CD8-positive, alpha-beta memory T cell (primary cell): ENCODE results near the gene SPSB3. TPM values are rescaled to one million over a fixed set of nuclear protein-coding genes. Genes with fewer than 3 reads are reported as not detected.

Source experiments
- CTCF ChIA-PET: fragments of 350-600 bp; sonication (Branson Sonifier 250); formaldehyde crosslinking; loops from one replicate; lab custom pipeline; 2021; ENCODE audit warnings: antibody characterized with exemption; lab: Charles Lee
- POLR2A ChIA-PET: fragments of 350-600 bp; sonication (Branson Sonifier 250); formaldehyde crosslinking; loops from one replicate; lab custom pipeline; 2021; ENCODE audit warnings: antibody characterized with exemption; lab: Charles Lee
- DNase-seq, 5 donors: peaks; one replicate each; pipeline versions ENCODE4 v3.0.0 to v3.0.0-alpha.2; 2020 to 2022; ENCODE audit warnings: mixed read lengths in 1 of 5
- H3K27ac ChIP-seq: one replicate; pipeline ENCODE4 v1.7.0; 2013; ENCODE audit warnings: low read depth, mild to moderate bottlenecking, low read length, moderate library complexity
- H3K27me3 ChIP-seq: 2 replicates; pipeline ENCODE4 v1.7.0; 2013; ENCODE audit warnings: low read length, mild to moderate bottlenecking; ENCODE audit not compliant: insufficient read depth, poor library complexity, severe bottlenecking
- H3K36me3 ChIP-seq: 2 replicates; pipeline ENCODE4 v1.7.0; 2013; ENCODE audit warnings: mild to moderate bottlenecking, low read length, moderate library complexity; ENCODE audit not compliant: insufficient read depth
- H3K4me1 ChIP-seq: 2 replicates; pipeline ENCODE4 v1.7.0; 2013; ENCODE audit warnings: mild to moderate bottlenecking, low read length, moderate library complexity; ENCODE audit not compliant: insufficient read depth
- H3K4me3 ChIP-seq: 2 replicates; pipeline ENCODE4 v1.7.0; 2013; ENCODE audit warnings: mild to moderate bottlenecking, low read length
- H3K9me3 ChIP-seq: 2 replicates; pipeline ENCODE4 v1.7.0; 2013; ENCODE audit warnings: mild to moderate bottlenecking, low read length
- H3K27ac Mint-ChIP-seq, 8 donors: one replicate each; pipeline ENCODE4 v1.8.0; 2020 to 2021; ENCODE audit warnings: mixed read lengths in 8 of 8, mild to moderate bottlenecking in 6 of 8, inconsistent platforms in 3 of 8, moderate library complexity in 3 of 8
- H3K27me3 Mint-ChIP-seq, 2 donors: one replicate each; pipeline ENCODE4 v1.8.0; 2020 to 2021; ENCODE audit warnings: mixed read lengths in 2 of 2, mild to moderate bottlenecking in 1 of 2, moderate library complexity in 1 of 2
- H3K36me3 Mint-ChIP-seq, 3 donors: one replicate each; pipeline ENCODE4 v1.8.0; 2020 to 2021; ENCODE audit warnings: mixed read lengths in 3 of 3, inconsistent platforms in 1 of 3, mild to moderate bottlenecking in 1 of 3
- H3K4me1 Mint-ChIP-seq, 3 donors: one replicate each; pipeline ENCODE4 v1.8.0; 2020 to 2021; ENCODE audit warnings: mixed read lengths in 3 of 3, inconsistent platforms in 1 of 3, mild to moderate bottlenecking in 1 of 3
- H3K4me3 Mint-ChIP-seq, 7 donors: one replicate each; pipeline ENCODE4 v1.8.0; 2020 to 2021; ENCODE audit warnings: mixed read lengths in 7 of 7, mild to moderate bottlenecking in 6 of 7, moderate library complexity in 4 of 7, inconsistent platforms in 2 of 7
- H3K9me3 Mint-ChIP-seq, 5 donors: one replicate each; pipeline ENCODE4 v1.8.0; 2020 to 2022; ENCODE audit warnings: mixed read lengths in 5 of 5, mild to moderate bottlenecking in 3 of 5, moderate library complexity in 2 of 5, inconsistent platforms in 1 of 5
- polyA plus RNA-seq: library from polyadenylated mRNA; unstranded; fragments of 300-500 nt; fragmentation: Illumina TruSeq; gene quantifications from one replicate; pipeline ENCODE4 v1.2.3, GENCODE V29; 2021
- total RNA-seq, 2 experiments: library from RNA; stranded (reverse); gene quantifications; one replicate each; pipeline ENCODE4 v1.2.3, GENCODE V29; 2021

SPSB3 gene
- total and polyA plus RNA-seq, 3 experiments from 2014 or later, result 30.6 to 63.9 (median 31.5) TPM

- no peak for DNase-seq
- Histone ChIP-seq H3K9me3 (no peaks in the 10 kb centered on the region), H3K27ac (no peak overlapping the region), H3K36me3 (no peaks in the 10 kb centered on the region), H3K27me3 (no peaks in the 10 kb centered on the region), H3K4me1 (no peaks in the 10 kb centered on the region), H3K4me3 (no peak overlapping the region)
- peaks cover 3 to 9% (median 6%) of the 10 kb centered on the region in 5 donors for H3K9me3 Mint-ChIP-seq
- CTCF ChIA-PET, result no interaction called here
- H3K4me1 Mint-ChIP-seq, result no peaks in the 10 kb centered on the region
- H3K36me3 Mint-ChIP-seq, result peaks cover 0 to 3% (median 2%) of the 10 kb centered on the region in 3 donors
- H3K27ac Mint-ChIP-seq, result peak overlapping the region in 1 of 8 donors; percentile 61
- H3K4me3 Mint-ChIP-seq, result no peak overlapping the region
- POLR2A ChIA-PET, result no interaction called here
- no peaks in the 10 kb centered on the region for H3K27me3 Mint-ChIP-seq
Observed at GRCh38 chr16:1794908-1795666, 12.7 kb upstream of the SPSB3 start.

DNA sequence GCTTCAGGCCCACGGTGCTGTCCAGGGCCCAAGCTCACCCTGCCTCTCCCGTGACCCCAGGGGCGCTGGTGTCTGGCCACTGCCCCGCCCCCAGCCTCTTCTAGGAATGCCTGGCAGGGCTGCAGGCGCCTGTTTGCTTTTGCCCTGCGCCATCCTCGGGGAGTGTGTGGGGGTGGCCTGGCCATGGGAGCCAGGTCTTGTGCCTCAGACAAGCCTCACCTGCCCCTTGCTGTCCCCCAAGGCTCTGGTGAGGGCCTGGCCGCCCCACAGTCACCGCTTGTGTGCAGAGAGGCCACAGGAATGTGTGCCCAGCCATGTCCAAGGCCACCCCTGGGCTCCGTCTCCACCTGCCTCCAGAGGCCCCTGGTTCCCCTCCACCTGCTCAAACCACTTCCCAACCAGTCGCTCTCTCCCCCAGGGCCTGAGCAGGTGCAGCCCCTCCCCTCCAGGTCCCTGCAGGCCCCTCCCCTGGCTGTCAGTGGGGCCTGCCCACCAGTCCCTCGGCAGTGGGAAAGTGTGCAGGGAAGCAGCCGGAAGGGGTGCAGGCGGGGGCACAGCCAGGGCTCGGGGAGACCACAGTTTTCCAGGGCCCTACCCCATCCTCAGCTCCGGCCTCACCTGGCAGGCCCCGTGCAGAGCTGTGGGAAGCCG is 12.0 kb upstream of the SPSB3 start:
- Mint-ChIP-seq H3K36me3 (peaks cover 0 to 3% (median 2%) of the 10 kb centered on the region in 3 donors), H3K27ac (no peak overlapping the region), H3K4me3 (no peak overlapping the region), H3K9me3 (peaks cover 3 to 7% (median 5%) of the 10 kb centered on the region in 5 donors), H3K27me3 (no peaks in the 10 kb centered on the region), H3K4me1 (no peaks in the 10 kb centered on the region)
- Histone ChIP-seq H3K4me1 (no peaks in the 10 kb centered on the region), H3K27me3 (no peaks in the 10 kb centered on the region), H3K4me3 (no peak overlapping the region), H3K27ac (no peak overlapping the region), H3K9me3 (no peaks in the 10 kb centered on the region), H3K36me3 (no peaks in the 10 kb centered on the region)
- CTCF ChIA-PET, result no interaction called here
- no peak for DNase-seq
- POLR2A ChIA-PET, result no interaction called here

DNA sequence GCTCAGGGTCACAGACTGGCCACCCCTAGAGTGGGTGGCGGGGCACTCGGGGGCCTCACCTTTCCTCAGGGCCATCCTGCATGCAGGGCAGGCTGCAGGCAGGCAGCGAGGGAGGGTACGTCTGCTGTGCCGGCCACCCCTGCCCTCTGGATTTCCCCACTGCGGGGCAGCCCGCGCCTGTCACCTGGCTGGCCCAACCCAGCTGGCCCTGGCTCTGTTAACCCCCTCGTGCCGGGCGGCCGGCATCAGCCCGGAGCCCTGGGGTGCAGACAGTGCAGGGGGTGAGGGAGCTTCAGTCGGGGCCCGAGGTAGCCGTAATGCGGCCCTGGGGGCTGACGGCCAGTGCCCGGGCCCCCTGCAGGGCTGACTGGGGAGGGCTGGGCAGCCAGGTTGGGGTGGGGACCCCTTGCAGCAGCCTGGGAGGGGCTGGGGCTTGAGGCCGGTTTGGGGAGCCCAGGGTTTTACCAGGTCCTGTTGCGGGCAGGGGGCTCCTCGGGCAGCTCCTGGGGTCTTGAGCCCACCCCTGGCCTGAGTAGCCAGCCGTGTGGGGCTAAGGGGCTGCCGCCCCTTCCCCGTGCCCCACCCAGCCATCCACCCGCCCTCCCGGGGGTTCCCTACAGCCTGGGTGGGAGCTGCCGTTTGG is 11.3 kb upstream of the SPSB3 start, which contains the start of gene IGFALS:
Gene IGFALS (minus strand): TSS at position 128 of the 643 bp plus-strand sequence. CDS start 53 bp downstream, at position 75.
- DNase-seq, result no peak
- POLR2A ChIA-PET, result no interaction called here
- Histone ChIP-seq H3K27me3 (no peaks in the 10 kb centered on the region), H3K36me3 (no peaks in the 10 kb centered on the region), H3K27ac (no peak within 1 kb of the TSS), H3K9me3 (no peaks in the 10 kb centered on the region), H3K4me3 (no peak within 1 kb of the TSS), H3K4me1 (no peaks in the 10 kb centered on the region)
- Mint-ChIP-seq H3K27me3 (no peaks in the 10 kb centered on the region), H3K36me3 (peaks cover 3 to 8% (median 3%) of the 10 kb centered on the region in 3 donors), H3K4me1 (peaks cover 0 to 3% (median 1%) of the 10 kb centered on the region in 3 donors), H3K27ac (no peak within 1 kb of the TSS), H3K9me3 (peaks cover 3 to 5% (median 3%) of the 10 kb centered on the region in 5 donors), H3K4me3 (no peak within 1 kb of the TSS)
- CTCF ChIA-PET, result no interaction called here

DNA sequence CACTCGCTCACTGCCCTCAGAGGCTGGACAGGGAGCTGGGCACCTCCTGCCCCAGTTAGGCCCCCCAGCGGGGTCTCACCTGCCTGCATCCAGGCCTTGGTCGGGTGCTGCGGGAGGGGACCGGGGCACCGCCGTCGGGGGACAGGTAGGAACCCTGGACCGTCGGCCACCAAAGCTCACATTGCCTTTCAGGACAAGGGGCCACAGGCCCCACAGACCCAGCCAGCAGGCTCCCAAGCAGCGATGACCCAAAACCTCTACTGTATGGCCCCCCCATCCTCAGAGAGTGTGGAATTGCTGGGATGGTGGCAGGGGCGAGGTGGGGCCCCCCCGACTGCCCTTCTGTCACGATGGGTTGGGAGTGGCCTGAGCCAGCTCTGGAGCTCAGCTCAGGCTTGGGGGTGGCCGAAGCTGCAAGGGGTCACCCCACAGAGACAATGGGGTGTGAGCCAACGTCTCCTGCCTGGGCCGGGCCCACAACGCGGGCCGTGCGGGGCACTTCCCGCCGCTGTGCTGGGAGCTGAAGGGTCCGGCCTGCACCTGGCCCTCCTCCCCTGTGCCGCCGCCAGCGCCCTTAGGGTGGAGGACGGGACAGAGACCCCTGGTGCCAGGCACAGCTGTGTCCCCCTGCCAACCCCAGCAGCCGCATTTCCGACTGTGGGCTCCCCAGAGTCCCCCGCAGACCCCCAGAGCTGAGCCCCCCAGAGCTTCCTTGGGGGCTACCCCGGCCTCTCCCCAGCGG is 10.6 kb upstream of the SPSB3 start:
- Mint-ChIP-seq H3K27me3 (no peaks in the 10 kb centered on the region), H3K4me1 (peaks cover 0 to 3% (median 1%) of the 10 kb centered on the region in 3 donors), H3K27ac (no peak overlapping the region), H3K36me3 (peaks cover 3 to 14% (median 3%) of the 10 kb centered on the region in 3 donors), H3K9me3 (peaks cover 3 to 5% (median 3%) of the 10 kb centered on the region in 5 donors), H3K4me3 (no peak overlapping the region)
- ChIA-PET CTCF (no interaction called here), POLR2A (interaction anchor here (0.6 to 2.5 kb wide), 2 partner anchors 10 to 1492 kb away, joined by 4 to 9 read pairs; partner anchors contain the start of genes NUBP2 and SPSB3)
- DNase-seq, result no peak
- H3K4me1 ChIP-seq, result no peaks in the 10 kb centered on the region
- H3K36me3 ChIP-seq, result no peaks in the 10 kb centered on the region
- H3K9me3 ChIP-seq, result no peaks in the 10 kb centered on the region
- H3K4me3 ChIP-seq, result no peak overlapping the region
- H3K27ac ChIP-seq, result no peak overlapping the region
- H3K27me3 ChIP-seq, result no peaks in the 10 kb centered on the region

DNA sequence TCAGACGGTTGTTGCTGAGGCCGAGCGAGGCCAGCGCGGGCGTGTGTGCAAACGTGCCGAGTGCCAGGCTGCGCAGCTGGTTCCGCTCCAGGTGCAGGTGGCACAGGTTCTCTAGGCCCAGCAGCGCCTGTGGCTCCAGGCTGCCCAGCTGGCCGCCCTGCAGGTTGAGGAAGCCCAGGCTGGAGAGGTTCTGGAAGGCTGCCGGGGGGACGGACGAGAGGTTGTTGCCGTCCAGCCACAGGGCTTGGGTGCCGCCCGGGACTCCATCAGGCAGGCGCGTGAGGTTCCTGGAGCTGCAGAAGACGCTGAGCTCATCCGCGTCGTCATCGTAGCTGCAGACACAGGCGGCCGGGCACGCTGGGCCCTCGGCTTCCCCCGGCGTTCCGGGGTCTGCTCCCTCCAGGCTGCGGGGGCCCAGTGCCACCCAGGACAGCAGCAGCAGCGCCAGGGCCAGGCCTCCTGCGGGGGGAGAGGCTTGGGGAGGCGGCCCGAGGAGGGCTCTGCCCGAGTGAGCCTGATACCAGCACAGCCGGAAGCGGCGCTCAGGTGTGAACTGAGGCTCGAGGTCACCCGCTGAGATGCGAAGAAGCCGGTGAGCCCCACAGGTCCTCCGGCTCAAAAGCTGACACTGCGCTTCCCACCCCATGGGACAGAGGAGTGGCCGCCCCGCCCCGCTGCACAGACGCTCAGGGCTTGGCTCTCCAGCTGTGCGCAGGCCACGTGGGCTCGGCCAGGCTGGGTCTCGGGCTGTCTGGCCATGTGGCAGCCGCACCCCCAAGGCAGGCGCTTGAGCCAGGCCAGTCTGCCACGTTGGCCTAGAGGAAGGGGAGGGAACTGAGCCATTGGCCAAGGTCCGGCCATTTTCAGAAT is 9.8 kb upstream of the SPSB3 start:
- CTCF ChIA-PET, result interaction anchor here (1.4 kb wide), 1 partner anchor 10 kb away, joined by 6 read pairs; the partner anchor contains the start of genes NUBP2 and SPSB3
- no peak for DNase-seq
- Mint-ChIP-seq H3K4me1 (peaks cover 0 to 3% (median 1%) of the 10 kb centered on the region in 3 donors), H3K36me3 (peaks cover 2 to 18% (median 3%) of the 10 kb centered on the region in 3 donors), H3K27me3 (no peaks in the 10 kb centered on the region), H3K4me3 (no peak overlapping the region), H3K27ac (peak overlapping the region in 1 of 8 donors; percentile 29), H3K9me3 (peaks cover 1 to 2% (median 2%) of the 10 kb centered on the region in 5 donors)
- H3K4me3 ChIP-seq, result no peak overlapping the region
- H3K4me1 ChIP-seq, result no peaks in the 10 kb centered on the region
- H3K36me3 ChIP-seq, result peaks cover 4% of the 10 kb centered on the region
- no peak overlapping the region for H3K27ac ChIP-seq
- no peaks in the 10 kb centered on the region for H3K9me3 ChIP-seq
- POLR2A ChIA-PET, result interaction anchor here (0.6 to 2.5 kb wide), 2 partner anchors 9 to 1491 kb away, joined by 4 to 9 read pairs; partner anchors contain the start of genes NUBP2 and SPSB3
- H3K27me3 ChIP-seq, result no peaks in the 10 kb centered on the region

DNA sequence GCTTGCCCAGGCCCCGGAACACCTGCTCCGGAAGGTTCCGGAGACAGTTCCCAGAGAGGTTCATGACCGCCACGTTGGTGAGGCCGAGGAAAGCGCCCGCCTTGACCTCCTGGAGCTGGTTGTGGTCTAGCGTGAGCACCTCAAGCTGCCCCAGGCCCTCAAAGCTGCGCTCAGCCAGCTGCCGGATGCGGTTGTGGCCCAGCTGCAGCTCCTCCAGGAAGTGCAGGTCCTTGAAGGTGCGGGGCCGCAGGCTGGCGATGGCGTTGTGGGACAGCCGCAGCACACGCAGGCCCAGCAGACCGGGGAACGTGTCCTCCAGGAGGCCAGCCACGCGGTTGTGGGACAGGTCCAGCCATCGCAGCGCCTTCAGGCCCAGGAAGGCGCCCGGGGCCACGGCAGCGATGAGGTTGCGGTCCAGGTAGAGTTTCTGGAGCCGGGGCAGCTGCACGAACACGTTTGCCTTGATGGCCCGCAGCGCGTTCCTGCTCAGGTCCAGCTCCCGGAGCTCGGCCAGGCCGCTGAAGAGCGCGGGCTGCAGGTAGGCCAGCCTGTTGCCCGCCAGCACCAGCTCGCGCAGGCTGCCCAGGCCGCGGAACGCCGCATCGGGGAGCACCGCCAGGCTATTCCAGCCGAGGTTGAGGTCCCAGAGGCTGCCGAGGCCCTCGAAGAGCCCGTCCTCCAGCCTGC is 9.0 kb upstream of the SPSB3 start:
- peaks cover 0 to 24% (median 3%) of the 10 kb centered on the region in 3 donors for H3K36me3 Mint-ChIP-seq
- no peak for DNase-seq
- Histone ChIP-seq H3K27me3 (no peaks in the 10 kb centered on the region), H3K4me1 (no peaks in the 10 kb centered on the region), H3K4me3 (no peak overlapping the region), H3K27ac (no peak overlapping the region), H3K36me3 (peaks cover 9% of the 10 kb centered on the region), H3K9me3 (no peaks in the 10 kb centered on the region)
- ChIA-PET POLR2A (interaction anchor here (0.6 to 2.5 kb wide), 2 partner anchors 9 to 86 kb away, joined by 3 to 9 read pairs; partner anchors contain the start of genes NUBP2 and SPSB3), CTCF (interaction anchor here (1.4 kb wide), 1 partner anchor 9 kb away, joined by 6 read pairs; the partner anchor contains the start of genes NUBP2 and SPSB3)
- H3K4me1 Mint-ChIP-seq, result peaks cover 0 to 7% (median 1%) of the 10 kb centered on the region in 3 donors
- H3K4me3 Mint-ChIP-seq, result no peak overlapping the region
- H3K9me3 Mint-ChIP-seq, result no peaks in the 10 kb centered on the region
- no peak overlapping the region for H3K27ac Mint-ChIP-seq
- no peaks in the 10 kb centered on the region for H3K27me3 Mint-ChIP-seq
